GM12872 (cell line): ENCODE results near the gene CARM1.

ENCODE experiments used
- TF ChIP-seq, protein P1 (sequence below): IDR thresholded peaks from 3 replicates; pipeline ENCODE4 v1.5.1; 2011; ENCODE audit warnings: low read depth, mild to moderate bottlenecking, low read length, moderate library complexity; ENCODE audit not compliant: insufficient read depth

Gene CARM1

DNA sequence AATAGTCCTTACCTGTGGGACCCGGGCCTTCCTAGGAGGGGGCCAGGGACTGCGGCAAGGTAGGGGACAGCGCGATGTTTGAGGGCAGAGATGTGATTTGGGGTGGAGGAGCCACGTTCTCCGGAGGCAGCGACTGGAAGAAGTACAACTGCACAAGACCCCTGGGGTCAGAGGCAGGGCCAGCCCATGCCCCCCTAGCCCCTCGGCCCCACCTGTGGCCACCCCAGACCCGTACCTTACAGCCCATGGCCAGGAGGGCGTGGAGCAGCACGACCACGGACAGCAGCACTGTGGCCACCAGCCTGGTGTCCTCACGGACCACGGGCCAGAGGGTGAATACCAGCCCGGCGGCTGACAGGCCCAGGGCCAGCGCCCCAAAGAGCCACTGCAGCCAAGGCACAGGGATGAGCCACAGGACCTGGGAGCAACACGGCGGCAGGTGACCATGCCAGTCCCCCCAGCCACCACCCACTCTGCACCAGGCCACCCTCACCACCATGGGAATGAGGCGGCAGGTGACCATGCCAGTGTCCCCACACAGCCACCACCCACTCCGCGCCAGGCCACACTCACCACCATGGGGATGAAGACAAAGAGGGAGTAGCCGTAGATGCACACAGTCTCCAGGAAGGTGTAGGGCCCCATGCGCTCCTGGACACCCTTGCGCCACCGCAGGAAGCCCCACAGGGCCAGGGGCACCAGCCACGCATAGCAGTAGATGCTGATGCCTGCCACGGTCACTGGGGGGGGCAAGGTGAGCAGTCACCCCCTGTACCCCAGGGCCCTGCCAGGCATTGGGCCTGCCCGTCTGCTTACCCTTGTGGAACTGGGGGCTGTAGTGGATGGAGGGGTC, 52.1 kb downstream of the CARM1 start:
- TF ChIP-seq, protein P1, sequence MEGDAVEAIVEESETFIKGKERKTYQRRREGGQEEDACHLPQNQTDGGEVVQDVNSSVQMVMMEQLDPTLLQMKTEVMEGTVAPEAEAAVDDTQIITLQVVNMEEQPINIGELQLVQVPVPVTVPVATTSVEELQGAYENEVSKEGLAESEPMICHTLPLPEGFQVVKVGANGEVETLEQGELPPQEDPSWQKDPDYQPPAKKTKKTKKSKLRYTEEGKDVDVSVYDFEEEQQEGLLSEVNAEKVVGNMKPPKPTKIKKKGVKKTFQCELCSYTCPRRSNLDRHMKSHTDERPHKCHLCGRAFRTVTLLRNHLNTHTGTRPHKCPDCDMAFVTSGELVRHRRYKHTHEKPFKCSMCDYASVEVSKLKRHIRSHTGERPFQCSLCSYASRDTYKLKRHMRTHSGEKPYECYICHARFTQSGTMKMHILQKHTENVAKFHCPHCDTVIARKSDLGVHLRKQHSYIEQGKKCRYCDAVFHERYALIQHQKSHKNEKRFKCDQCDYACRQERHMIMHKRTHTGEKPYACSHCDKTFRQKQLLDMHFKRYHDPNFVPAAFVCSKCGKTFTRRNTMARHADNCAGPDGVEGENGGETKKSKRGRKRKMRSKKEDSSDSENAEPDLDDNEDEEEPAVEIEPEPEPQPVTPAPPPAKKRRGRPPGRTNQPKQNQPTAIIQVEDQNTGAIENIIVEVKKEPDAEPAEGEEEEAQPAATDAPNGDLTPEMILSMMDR = no peak

DNA sequence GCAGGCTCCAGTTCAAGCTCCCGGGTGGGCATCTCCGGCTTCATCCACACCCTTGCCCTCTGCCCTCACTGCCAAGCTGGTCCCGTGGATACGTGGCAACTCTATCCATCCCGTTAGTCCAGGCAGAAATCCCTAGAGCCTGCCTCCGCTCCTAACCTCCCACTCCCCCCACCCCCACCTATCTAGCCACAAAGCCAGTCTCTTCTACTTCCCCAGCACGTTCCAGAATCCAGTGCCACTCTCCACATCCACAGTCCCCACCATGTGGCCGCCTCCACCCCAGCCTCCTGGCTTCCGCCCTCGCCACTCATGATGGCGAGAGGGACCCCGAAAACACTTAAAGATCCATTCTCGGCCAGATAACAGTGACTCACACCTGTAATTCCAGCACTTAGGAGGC, 53.2 kb downstream of the CARM1 start:
- TF ChIP-seq, protein P1 = no peak

DNA sequence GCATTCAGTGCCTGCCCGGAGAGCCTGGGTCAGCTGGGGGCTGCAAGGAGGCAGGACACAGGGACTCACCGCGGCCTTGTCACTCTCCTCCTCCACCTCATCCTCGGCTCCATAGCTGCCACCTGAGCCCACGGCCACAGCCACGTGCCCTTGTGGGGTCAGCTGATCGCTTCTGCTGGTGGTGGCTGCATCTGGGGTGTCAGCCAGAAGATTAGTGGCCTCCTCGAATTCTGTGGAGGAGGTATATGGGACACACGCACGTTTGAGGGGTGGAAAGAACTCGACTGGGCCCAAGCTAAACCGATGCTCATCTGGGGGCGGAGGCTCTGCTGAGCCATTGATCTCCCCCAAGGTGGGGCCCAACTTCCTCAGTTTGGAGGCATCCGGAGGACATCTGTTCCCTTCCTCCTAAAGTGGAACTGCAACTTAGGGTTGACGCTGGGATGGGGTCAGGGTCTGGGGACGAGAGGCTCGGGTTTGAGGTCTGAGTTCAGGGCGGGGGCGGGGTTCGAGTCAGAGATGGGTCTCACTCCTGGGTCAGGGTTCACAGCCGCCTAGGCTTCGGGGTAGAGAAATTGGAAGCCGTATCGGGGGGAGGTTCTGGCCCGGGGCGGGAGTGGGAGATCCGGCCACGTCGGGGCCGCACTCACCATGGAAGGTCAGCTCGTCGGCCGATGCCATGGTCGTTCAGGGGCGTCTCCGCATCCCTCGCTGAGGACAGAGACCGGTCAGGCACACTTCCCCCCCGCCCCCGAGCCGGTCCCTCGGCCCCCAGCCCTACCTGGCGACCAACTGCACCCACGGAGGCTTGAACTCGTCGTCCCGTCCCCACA, 56.6 kb downstream of the CARM1 start:
- TF ChIP-seq, protein P1 = no peak

DNA sequence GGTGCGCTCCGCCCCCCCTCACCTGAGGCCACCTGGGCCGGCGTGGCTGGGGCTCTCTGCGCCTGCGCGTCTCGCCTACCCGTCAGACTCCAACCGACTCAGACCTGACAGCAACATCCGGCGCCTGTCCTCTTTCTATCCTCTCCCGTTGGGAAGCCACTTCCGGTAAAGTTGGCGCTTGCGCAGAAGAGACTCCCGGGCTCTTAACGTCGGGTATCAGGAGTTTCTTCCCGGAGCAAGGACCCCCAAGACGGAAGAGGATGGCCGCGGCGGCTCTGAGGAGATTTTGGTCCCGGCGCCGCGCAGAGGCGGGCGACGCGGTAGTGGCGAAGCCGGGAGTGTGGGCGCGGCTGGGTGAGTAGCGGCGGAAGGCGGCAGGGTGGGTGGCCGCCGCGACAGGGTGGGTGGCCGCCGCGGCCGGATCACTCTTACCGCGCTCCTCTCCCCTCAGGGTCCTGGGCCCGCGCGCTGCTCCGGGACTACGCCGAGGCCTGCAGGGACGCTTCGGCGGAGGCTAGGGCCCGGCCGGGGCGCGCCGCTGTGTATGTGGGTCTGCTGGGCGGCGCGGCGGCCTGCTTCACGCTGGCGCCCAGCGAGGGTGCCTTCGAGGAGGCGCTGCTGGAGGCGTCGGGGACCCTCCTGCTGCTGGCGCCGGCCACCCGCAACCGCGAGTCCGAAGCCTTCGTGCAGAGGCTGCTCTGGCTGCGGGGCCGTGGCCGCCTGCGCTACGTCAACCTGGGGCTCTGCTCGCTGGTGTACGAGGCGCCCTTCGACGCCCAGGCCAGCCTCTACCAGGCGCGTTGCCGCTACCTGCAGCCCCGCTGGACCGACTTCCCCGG, 57.4 kb downstream of the CARM1 start, which contains the start of the genes TIMM29 and YIPF2:
Gene TIMM29 (plus strand): TSS at position 249 of the 839 bp plus-strand sequence. CDS start 12 bp downstream, at position 261.
Gene YIPF2 (minus strand): TSS at position 77 of the 839 bp plus-strand sequence. CDS start 229 bp downstream, outside the sequence.
- TF ChIP-seq, protein P1 = no peak

DNA sequence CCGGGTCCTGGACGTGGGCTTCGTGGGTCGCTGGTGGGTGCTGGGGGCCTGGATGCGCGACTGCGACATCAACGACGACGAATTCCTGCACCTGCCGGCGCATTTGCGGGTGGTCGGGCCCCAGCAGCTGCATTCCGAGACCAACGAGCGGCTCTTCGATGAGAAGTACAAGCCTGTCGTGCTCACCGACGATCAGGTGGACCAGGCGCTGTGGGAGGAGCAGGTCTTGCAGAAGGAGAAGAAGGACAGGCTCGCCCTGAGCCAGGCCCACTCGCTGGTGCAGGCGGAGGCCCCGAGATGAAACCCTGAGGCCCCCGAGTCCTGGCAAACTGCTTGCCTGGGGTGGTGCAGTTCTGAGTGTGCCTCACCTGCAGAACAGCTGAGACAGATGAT, 58.0 kb downstream of the CARM1 start:
- TF ChIP-seq, protein P1 = no peak

DNA sequence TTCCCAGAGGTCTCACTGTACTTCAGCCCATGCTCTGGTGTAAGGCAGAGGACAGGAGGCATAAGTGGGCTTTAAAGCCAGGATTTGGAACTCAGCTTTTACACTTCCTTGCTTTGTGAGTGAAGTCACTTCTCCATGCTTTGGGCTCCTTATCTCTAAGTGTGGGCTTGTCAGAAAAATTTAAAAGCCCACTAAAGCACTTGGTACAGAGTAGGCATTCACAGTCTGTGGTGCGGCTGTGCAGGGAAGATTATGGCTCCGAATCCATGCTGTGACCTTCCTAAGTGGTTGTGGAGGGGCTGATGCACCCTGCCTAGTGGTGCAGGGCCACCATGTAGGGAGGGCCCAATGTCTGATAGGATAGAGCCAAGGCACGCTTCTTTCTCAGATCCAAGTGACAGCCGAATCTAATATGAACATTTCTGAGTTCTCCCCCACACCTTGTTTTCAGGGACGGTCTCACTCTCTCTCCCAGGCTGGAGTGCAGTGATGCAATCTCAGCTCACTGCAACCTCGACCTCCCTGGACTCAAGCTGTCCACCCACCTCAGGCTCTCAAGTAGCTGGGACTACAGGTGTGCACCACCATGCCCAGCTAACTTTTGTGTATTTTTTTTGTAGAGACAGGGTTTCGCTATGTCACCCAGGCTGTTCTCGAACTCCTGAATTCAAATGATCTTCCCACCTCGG, 64.2 kb downstream of the CARM1 start:
- TF ChIP-seq, protein P1 = no peak
